DND-41 (cell line): ENCODE results near the gene ABI2.

Experiments
- CTCF ChIP-seq: IDR thresholded peaks from 2 replicates; pipeline ENCODE4 v1.5.1; 2012; ENCODE audit warnings: borderline replicate concordance, low read length, moderate library complexity, mild to moderate bottlenecking; ENCODE audit not compliant: poor library complexity, severe bottlenecking; ENCODE audit errors: extremely low read depth
- EZH2 ChIP-seq: IDR thresholded peaks from 3 replicates; pipeline ENCODE4 v1.6.1; 2012; ENCODE audit warnings: borderline replicate concordance, low read depth, mild to moderate bottlenecking, moderate library complexity, low read length, inconsistent platforms; ENCODE audit not compliant: severe bottlenecking

DNA sequence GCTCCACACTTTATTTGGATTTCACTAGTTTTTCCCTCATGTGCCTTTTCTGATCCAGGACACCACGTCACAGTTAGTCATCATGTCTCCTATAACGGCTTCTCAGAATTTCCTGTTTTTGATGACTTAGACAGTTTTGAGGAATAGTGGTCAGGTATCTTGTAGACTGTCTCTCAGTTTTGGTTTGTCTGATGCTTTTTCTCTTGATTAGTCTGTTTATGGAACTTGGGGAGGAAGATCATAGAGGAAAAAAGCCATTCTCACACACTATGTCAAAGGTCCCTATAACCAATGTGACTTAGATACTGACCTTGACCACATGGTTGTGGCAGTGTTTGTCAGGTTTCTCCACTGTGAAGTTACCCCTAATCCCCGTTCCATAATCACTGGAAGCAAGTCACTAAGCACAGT is 117.9 kb downstream of the ABI2 start:
- TF ChIP-seq CTCF (no peak), EZH2 (no peak)
